Urinary bladder (tissue), 4 donors: ENCODE measurements around the gene SEC14L3. TPM values are rescaled to one million over a fixed set of nuclear protein-coding genes. Genes with fewer than 3 reads are reported as not detected.
"Not testable (repeated sequence)": the region's sequence is repeated elsewhere in the genome, so short reads cannot be mapped to it uniquely, and the experiment has no call there.

Experiments used
- DNase-seq: peaks from one replicate; pipeline ENCODE4 v3.0.0-alpha.2; 2015; ENCODE audit errors: extremely low spot score
- H3K27ac ChIP-seq: one replicate; pipeline ENCODE4 v1.5.1; 2013; ENCODE audit warnings: low read depth, mild to moderate bottlenecking, moderate library complexity
- H3K36me3 ChIP-seq: one replicate; pipeline ENCODE4 v1.6.1; 2013; ENCODE audit warnings: mild to moderate bottlenecking, moderate library complexity; ENCODE audit not compliant: insufficient read depth
- H3K4me1 ChIP-seq: one replicate; pipeline ENCODE4 v1.6.1; 2013; ENCODE audit warnings: mild to moderate bottlenecking, moderate library complexity; ENCODE audit not compliant: insufficient read depth
- H3K4me3 ChIP-seq: one replicate; pipeline ENCODE4 v1.5.1; 2013; ENCODE audit warnings: low read depth, low read length
- WGBS: extraction: QIAGEN DNeasy Blood & Tissue Kit; methylation state at CpG from one replicate; pipeline ENCODE4 v1.1.7; 2013; 5-methylcytosine and 5-hydroxymethylcytosine counted together
- polyA plus RNA-seq: library from polyadenylated mRNA; stranded (reverse); fragments of 200-250 nt; gene quantifications from one replicate; pipeline ENCODE4 v1.2.3, GENCODE V29; 2013
- total RNA-seq: library from RNA; depleted of rRNA; stranded (reverse); fragments of >200 nt; gene quantifications from one replicate; pipeline ENCODE4 v1.2.3, GENCODE V29; 2014
- donor health status: healthy with polysubstance abuse.
- donor health status: healthy.

Gene SEC14L3
- total and polyA plus RNA-seq, 2 donors: not detected

- WGBS: 40% methylated on average over 6 of the region's 6 CpGs
- H3K36me3 ChIP-seq: no peaks in the 10 kb centered on the region
- no peak for DNase-seq
Observed at GRCh38 chr22:30474683-30475424, 3.0 kb upstream of the SEC14L3 start.

DNA sequence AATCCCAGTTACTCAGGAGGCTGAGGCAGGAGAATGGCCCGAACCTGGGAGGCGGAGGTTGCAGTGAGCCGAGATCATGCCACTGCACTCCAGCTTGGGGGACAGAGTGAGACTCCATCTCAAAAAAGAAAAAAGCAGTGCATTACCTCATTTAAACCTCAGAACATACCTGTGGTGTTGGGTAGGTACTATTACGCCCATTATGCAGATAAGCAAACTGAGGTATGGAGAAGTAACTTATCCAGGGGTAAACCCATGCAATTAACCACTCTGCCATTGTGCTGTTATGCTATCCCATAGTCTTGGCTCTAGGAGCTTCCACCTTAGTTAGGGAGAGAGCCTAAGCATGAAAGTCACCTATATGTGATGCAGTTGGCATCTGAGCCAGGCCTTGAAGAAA lies 2.3 kb upstream of the SEC14L3 start:
- H3K4me1 ChIP-seq: no peaks in the 10 kb centered on the region
- WGBS: 92% methylated on average over 4 of the region's 4 CpGs
- no peak overlapping the region for H3K4me3 ChIP-seq
- no peaks in the 10 kb centered on the region for H3K36me3 ChIP-seq
- DNase-seq: no peak
- no peak overlapping the region for H3K27ac ChIP-seq

More at GRCh38 chr22:30474683-30475424, 3.0 kb upstream of the SEC14L3 start:
- H3K4me1 ChIP-seq: no peaks in the 10 kb centered on the region
- H3K27ac ChIP-seq: no peak overlapping the region
- no peak overlapping the region for H3K4me3 ChIP-seq

DNA sequence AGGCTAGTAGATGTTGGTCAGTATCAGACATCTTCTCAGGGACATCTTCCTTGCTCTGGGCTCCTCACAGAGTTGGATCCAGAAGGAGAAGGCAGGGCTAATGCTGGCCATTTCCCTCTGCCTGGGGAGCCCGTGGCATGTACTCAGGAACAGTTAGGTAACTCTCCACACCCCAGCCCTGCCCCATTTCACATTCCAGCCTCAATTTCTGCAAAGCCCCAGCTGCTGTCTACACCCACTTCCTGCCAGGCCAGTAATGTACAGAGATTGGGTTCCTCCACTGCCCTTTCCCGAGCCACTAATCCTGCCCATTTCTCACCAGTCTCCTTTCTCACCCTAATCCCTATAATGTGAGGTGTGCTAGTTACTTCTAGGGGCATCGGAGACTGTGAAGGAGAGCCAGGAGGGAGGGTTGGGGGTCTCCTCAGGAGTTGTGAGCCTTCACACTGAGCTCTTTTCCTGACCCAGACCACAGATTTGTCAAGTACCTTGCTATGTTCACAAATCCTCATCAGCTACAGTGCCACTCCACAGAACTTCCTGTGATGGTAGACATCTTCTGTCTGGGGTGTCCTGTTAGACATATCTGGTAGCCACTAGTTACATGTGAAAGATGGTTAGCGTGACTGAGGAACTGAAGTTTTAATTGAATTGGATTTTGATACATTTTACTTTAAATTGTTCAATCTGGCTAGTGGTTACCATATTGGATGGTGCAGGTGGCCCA lies 1.3 kb upstream of the SEC14L3 start:
- Histone ChIP-seq H3K4me3 (no peak overlapping the region), H3K36me3 (no peaks in the 10 kb centered on the region), H3K27ac (no peak overlapping the region), H3K4me1 (no peaks in the 10 kb centered on the region)
- DNase-seq: no peak
- 67% methylated on average over 4 of the region's 4 CpGs for WGBS

DNA sequence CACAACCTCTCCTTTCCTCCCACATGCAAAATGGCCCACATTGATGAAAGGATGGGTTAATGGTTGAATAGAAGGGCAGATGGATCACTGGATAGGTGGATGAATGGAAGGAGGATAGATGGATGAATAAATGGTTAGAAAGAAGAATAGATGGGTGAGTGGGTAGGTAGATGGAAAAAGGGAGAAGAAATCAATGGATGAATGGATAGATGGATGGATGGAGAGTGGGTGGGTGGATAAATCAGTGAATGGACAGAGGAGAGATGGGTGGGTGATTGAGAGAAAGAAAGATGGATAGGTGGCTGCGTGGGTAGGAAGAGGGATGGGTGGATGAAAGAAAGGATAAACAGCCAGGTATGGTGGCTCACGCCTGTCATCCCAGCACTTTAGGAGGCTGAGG lies 1.2 kb downstream of the SEC14L3 start:
- no peaks in the 10 kb centered on the region for H3K36me3 ChIP-seq
- H3K27ac ChIP-seq: no peak overlapping the region
- no peak for DNase-seq
- 78% methylated on average over 2 of the region's 2 CpGs for whole genome bisulfite sequencing
- no peak overlapping the region for H3K4me3 ChIP-seq
- H3K4me1 ChIP-seq: no peaks in the 10 kb centered on the region

DNA sequence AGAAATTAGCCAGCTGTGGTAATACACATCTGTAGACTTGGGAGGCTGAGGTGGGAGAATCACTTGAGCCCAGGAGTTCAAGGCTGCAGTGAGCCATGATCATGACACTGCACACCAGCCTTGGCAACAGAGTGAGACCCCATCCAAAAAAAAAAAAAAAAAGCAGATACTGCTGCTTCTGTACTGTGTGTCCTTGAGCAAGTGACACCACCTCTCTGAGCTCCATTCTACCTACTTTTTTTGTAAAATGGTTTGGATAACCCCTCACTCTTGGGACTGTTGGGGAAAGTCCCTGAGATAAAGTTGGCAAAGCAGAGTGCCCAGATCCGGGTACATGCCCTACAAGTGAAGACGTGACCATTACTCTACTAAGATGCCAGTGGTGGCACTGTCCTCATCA lies 2.7 kb downstream of the SEC14L3 start:
- H3K27ac ChIP-seq: no peak overlapping the region
- 46% methylated on average over 2 of the region's 2 CpGs for whole genome bisulfite sequencing
- no peaks in the 10 kb centered on the region for H3K36me3 ChIP-seq
- H3K4me1 ChIP-seq: no peaks in the 10 kb centered on the region
- DNase-seq: no peak
- H3K4me3 ChIP-seq: no peak overlapping the region

DNA sequence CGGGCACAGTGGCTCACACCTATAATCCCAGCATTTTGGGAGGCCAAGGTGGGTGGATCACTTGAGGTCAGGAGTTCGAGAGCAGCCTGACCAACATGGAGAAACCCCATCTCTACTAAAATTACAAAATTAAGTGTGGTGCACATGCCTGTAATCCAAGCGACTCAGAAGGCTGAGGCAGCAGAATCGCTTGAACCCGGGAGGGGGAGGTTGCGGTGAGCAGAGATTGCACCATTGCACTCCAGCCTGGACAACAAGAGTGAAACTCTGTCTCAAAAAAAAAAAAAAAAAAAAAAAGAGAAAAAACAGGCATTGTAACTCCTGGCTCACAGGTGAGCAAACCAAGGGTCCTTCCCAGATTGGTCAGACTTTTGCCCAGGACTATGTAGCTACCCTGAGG lies 11.3 kb downstream of the SEC14L3 start:
- not testable (repeated sequence) for H3K27ac ChIP-seq, H3K4me1 ChIP-seq
- 88% methylated on average over 6 of the region's 6 CpGs for WGBS

DNA sequence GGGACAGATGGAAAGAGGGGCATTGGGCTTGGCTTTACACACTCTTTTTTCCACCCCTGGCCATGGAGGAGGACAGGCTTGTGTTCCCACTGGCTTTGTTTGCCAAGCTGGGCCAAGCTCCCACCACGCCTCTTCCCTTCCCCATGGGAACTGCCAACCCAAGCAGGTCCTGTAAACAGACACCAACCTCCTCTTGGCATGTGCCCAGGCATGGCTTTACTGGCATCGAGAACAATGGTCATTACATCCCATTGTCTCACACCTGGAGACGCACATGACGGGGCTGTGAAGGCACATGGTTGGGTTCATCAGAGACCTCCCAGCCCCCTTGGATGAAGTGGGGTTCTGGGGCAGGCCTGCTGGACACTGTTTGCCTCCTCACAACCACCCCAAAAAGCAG lies 11.7 kb downstream of the SEC14L3 start:
- WGBS: 60% methylated on average over 4 of the region's 4 CpGs
- no peak for DNase-seq
- Histone ChIP-seq H3K36me3 (no peaks in the 10 kb centered on the region), H3K27ac (no peak overlapping the region), H3K4me3 (no peak overlapping the region), H3K4me1 (no peaks in the 10 kb centered on the region)

More for the DNA sequence above, 11.3 kb downstream of the SEC14L3 start:
- not testable (repeated sequence) for H3K36me3 ChIP-seq, DNase-seq, H3K4me3 ChIP-seq

- no peak overlapping the region for H3K27ac ChIP-seq
- no peaks in the 10 kb centered on the region for H3K4me1 ChIP-seq
- WGBS: 62% methylated on average over 4 of the region's 4 CpGs
- no peaks in the 10 kb centered on the region for H3K36me3 ChIP-seq
- no peak overlapping the region for H3K4me3 ChIP-seq
- no peak for DNase-seq
Observed at GRCh38 chr22:30459181-30460052, 12.4 kb downstream of the SEC14L3 start.

DNA sequence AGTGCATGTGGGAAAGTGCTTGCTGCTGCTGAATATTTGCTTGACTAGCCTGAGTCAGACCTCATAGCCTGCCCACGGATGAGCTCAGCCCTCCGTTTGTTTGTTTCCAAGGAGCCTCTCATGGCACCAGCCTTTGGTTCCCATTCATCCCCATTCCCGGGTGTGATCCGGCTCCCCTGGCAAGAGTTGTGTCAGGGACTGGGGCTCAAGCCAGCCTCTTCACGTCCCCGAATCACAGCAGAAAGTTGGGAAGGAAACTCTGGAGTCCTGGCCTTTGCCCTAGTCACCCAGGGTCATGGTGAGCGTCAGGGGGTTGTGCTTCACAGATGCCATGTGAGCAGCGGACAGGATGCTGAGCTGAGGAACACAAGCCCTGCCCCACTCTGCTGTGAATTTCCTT lies 13.8 kb downstream of the SEC14L3 start:
- no peak for DNase-seq
- H3K36me3 ChIP-seq: no peaks in the 10 kb centered on the region
- H3K27ac ChIP-seq: no peak overlapping the region
- 59% methylated on average over 8 of the region's 8 CpGs for WGBS
- no peaks in the 10 kb centered on the region for H3K4me1 ChIP-seq
- H3K4me3 ChIP-seq: no peak overlapping the region

- H3K4me1 ChIP-seq: no peaks in the 10 kb centered on the region
- 82% methylated on average over 8 of the region's 8 CpGs for WGBS
- H3K4me3 ChIP-seq: no peak overlapping the region
- DNase-seq: no peak
- no peaks in the 10 kb centered on the region for H3K36me3 ChIP-seq
- no peak overlapping the region for H3K27ac ChIP-seq
Observed at GRCh38 chr22:30455075-30455840, 16.6 kb downstream of the SEC14L3 start.

GRCh38 chr22:30453731-30454510 lies 17.9 kb downstream of the SEC14L3 start:
- no peak overlapping the region for H3K27ac ChIP-seq
- no peaks in the 10 kb centered on the region for H3K36me3 ChIP-seq
- 62% methylated on average over 6 of the region's 6 CpGs for WGBS
- no peak for DNase-seq
- H3K4me1 ChIP-seq: no peaks in the 10 kb centered on the region
- H3K4me3 ChIP-seq: no peak overlapping the region

DNA sequence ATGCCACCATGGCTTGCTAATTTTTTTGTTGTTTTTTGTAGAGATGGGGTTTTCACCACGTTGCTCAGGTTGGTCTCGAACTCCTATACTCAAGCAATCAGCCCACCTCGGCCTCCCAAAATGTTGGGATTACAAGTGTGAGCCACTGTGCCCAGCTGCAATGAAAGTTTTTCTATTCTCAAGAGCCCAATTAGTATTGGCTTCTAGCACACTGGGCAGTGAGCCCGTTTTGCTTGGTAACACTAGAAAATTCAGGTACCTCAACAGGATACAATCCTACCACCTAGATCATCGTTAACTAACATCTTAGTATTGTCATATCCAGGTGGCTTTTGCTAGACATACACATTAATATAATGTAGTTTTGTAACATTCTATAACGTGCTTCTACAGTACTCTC lies 19.0 kb downstream of the SEC14L3 start:
- Histone ChIP-seq H3K36me3 (no peaks in the 10 kb centered on the region), H3K4me1 (no peaks in the 10 kb centered on the region), H3K27ac (no peak overlapping the region), H3K4me3 (no peak overlapping the region)
- 82% methylated on average over 6 of the region's 6 CpGs for WGBS
- DNase-seq: no peak
